ENCODE measurements around the gene MEF2B. TPM values are rescaled to one million over a fixed set of nuclear protein-coding genes. Genes with fewer than 3 reads are reported as not detected.

MEF2B gene
- total RNA-seq, 1 experiment from 2014 or later: 395 TPM

- no peaks in the 10 kb centered on the region for H3K9me3 ChIP-seq (ENCODE audit: low read length)
- peaks cover 29% of the 10 kb centered on the region; the same call in 1 of the 2 replicates for H3K36me3 ChIP-seq (ENCODE audit: insufficient read depth, low read length)
- peak overlapping the region; percentile 78 for H3K4me3 ChIP-seq (ENCODE audit: low read length)
- H2AFZ ChIP-seq (ENCODE audit: low read length): no peak overlapping the region
- peaks cover 83% of the 10 kb centered on the region for H3K4me1 ChIP-seq (ENCODE audit: low read length)
- H3K4me2 ChIP-seq (ENCODE audit: low read depth, low read length, poor library complexity, severe bottlenecking): peak overlapping the region; percentile 89
- no peaks in the 10 kb centered on the region for H3K27me3 ChIP-seq (ENCODE audit: low read length)
- peak overlapping the region; percentile 99 for H3K27ac ChIP-seq (ENCODE audit: low read length)
- peak; percentile 72 for DNase-seq
- peaks cover 59% of the 10 kb centered on the region for H3K79me2 ChIP-seq (ENCODE audit: low read length)
- H3K9me2 ChIP-seq (replicated peaks; ENCODE audit: insufficient read depth, low read length): no peaks in the 10 kb centered on the region
- peaks cover 30% of the 10 kb centered on the region; the same call in 1 of the 2 replicates for H4K20me1 ChIP-seq (ENCODE audit: insufficient read depth, low read depth, low read length)
- H3K9ac ChIP-seq (ENCODE audit: low read length): peak overlapping the region; percentile 94
These were observed 619 bp downstream of the MEF2B start for GRCh38 chr19:19169236-19170052.

DNA sequence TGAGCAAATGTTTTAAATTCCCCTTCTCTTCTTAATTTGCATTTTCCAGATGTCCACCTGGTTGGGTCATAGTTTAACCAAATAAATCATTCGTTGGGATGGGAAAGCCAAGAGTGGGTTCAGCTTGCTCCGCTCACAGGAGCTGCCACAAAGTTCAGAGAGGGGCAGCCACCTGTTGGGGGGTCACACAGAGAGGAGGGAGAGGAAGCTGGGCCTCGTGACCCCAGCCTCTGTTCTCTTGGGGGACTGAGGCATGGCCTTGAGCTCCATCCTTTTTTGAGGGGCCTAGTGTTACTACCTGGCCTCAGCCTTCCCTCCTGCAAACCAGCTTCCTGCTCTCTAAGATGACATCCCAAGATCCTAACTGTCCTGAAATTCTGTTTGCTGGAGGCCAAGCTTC lies 2.5 kb downstream of the MEF2B start:
- H4K20me1 ChIP-seq (ENCODE audit: insufficient read depth, low read depth, low read length): peaks cover 30% of the 10 kb centered on the region; the same call in 1 of the 2 replicates
- DNase-seq: peak; percentile 65
- no peaks in the 10 kb centered on the region for H3K27me3 ChIP-seq (ENCODE audit: low read length)
- no peaks in the 10 kb centered on the region for H3K9me2 ChIP-seq (replicated peaks; ENCODE audit: insufficient read depth, low read length)
- H3K27ac ChIP-seq (ENCODE audit: low read length): peak overlapping the region; percentile 99
- peaks cover 86% of the 10 kb centered on the region for H3K4me1 ChIP-seq (ENCODE audit: low read length)
- H3K36me3 ChIP-seq (ENCODE audit: insufficient read depth, low read length): peaks cover 29% of the 10 kb centered on the region; the same call in 1 of the 2 replicates
- peak overlapping the region; percentile 94 for H3K9ac ChIP-seq (ENCODE audit: low read length)
- peak overlapping the region; percentile 78 for H3K4me3 ChIP-seq (ENCODE audit: low read length)
- H3K9me3 ChIP-seq (ENCODE audit: low read length): no peaks in the 10 kb centered on the region
- peak overlapping the region; percentile 89 for H3K4me2 ChIP-seq (ENCODE audit: low read depth, low read length, poor library complexity, severe bottlenecking)
- no peak overlapping the region for H2AFZ ChIP-seq (ENCODE audit: low read length)
- H3K79me2 ChIP-seq (ENCODE audit: low read length): peaks cover 66% of the 10 kb centered on the region

DNA sequence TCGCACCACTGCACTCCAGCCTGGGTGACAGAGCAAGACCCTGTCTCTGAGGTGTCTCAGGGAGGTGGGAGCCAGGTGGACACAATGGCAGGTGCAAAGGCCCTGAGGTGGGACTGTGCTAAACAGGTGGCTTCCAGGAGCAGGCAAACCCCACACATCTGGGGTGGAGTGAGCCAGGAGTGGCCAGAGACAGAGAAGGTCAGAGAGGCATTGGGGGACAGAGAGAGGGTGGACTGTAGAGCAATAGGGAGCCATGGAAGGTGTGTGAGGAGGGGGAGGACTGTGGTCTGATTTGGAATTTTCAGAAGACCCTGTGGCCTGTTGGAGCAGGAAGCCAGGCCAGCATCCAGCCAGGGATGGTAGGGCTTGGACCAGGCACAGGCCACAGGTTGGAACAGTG lies 4.7 kb downstream of the MEF2B start:
- Histone ChIP-seq H3K9me2 (replicated peaks; ENCODE audit: insufficient read depth, low read length) (no peaks in the 10 kb centered on the region), H3K9ac (ENCODE audit: low read length) (peak overlapping the region; percentile 94), H4K20me1 (ENCODE audit: insufficient read depth, low read depth, low read length) (peaks cover 35% of the 10 kb centered on the region; the same call in 1 of the 2 replicates), H3K27ac (ENCODE audit: low read length) (peak overlapping the region; percentile 99), H3K36me3 (ENCODE audit: insufficient read depth, low read length) (peaks cover 29% of the 10 kb centered on the region; the same call in 1 of the 2 replicates), H2AFZ (ENCODE audit: low read length) (no peak overlapping the region), H3K4me3 (ENCODE audit: low read length) (peak overlapping the region; percentile 78; the same call in 1 of the 2 replicates), H3K4me2 (ENCODE audit: low read depth, low read length, poor library complexity, severe bottlenecking) (peak overlapping the region; percentile 89), H3K9me3 (ENCODE audit: low read length) (no peaks in the 10 kb centered on the region), H3K27me3 (ENCODE audit: low read length) (no peaks in the 10 kb centered on the region), H3K4me1 (ENCODE audit: low read length) (peaks cover 86% of the 10 kb centered on the region), H3K79me2 (ENCODE audit: low read length) (peaks cover 74% of the 10 kb centered on the region)
- peak; percentile 41 for DNase-seq

DNA sequence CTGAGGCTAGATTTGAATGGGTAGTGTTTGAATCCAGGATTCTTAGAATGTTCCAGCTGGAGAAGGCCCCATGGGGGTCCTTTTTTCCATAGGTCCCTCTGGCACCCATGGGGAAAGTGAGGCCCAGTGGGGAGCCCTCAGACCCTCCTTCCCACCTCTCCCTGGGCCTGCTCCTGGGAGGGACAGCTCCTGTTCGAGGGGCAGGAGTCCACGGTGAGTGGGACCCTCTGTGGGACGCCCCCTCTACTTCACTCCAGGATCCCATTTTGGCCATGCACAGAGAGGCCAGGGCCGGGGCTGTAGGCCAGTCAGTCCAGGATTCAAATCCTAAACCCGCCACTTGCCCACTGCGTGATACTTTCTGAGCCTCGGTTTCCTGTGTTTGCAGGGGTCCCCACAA lies 7.6 kb downstream of the MEF2B start:
- no peaks in the 10 kb centered on the region for H3K27me3 ChIP-seq (ENCODE audit: low read length)
- H4K20me1 ChIP-seq (ENCODE audit: insufficient read depth, low read depth, low read length): peaks cover 34% of the 10 kb centered on the region; the same call in 1 of the 2 replicates
- peaks cover 100% of the 10 kb centered on the region for H3K4me1 ChIP-seq (ENCODE audit: low read length)
- no peak overlapping the region for H2AFZ ChIP-seq (ENCODE audit: low read length)
- H3K9ac ChIP-seq (ENCODE audit: low read length): peak overlapping the region; percentile 94
- peaks cover 18% of the 10 kb centered on the region; the same call in 1 of the 2 replicates for H3K36me3 ChIP-seq (ENCODE audit: insufficient read depth, low read length)
- no peak for DNase-seq
- no peaks in the 10 kb centered on the region for H3K9me3 ChIP-seq (ENCODE audit: low read length)
- no peaks in the 10 kb centered on the region for H3K9me2 ChIP-seq (replicated peaks; ENCODE audit: insufficient read depth, low read length)
- peaks cover 60% of the 10 kb centered on the region for H3K79me2 ChIP-seq (ENCODE audit: low read length)
- H3K4me3 ChIP-seq (ENCODE audit: low read length): peak overlapping the region; percentile 51; the same call in 1 of the 2 replicates
- H3K27ac ChIP-seq (ENCODE audit: low read length): peak overlapping the region; percentile 99
- H3K4me2 ChIP-seq (ENCODE audit: low read depth, low read length, poor library complexity, severe bottlenecking): peak overlapping the region; percentile 89

DNA sequence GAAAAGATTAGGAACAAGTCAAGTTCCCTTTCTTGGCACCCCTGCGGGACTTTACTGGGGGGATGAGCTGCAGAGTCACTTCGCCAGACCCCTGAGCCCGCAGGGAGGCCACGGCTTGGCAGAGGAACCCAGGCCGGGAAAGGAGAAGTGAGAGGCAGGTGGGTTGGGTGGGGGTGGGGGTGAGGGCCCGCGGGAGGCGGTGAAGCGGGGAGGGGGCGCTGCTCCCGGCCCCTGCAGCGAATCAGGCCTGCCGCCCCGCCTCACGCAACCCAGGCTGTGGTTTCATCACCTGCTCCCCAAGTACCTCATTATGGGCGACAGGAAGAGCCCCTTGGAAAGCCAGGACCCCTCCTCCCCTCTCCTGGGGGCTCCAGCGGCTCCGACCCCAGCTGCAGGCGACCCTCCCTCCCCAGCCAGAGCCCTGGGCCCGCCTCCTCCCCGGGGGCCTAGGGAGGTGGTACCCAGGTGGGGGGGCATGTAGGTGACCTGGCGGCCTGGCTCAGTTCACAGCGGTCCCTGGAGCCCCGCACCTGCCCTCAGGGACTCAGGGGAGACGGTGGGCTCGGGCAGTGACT lies 9.5 kb downstream of the MEF2B start:
- Histone ChIP-seq H3K9me2 (replicated peaks; ENCODE audit: insufficient read depth, low read length) (no peaks in the 10 kb centered on the region), H4K20me1 (ENCODE audit: insufficient read depth, low read depth, low read length) (peaks cover 21% of the 10 kb centered on the region; the same call in 1 of the 2 replicates), H3K4me1 (ENCODE audit: low read length) (peaks cover 100% of the 10 kb centered on the region), H3K27ac (ENCODE audit: low read length) (peak overlapping the region; percentile 99), H2AFZ (ENCODE audit: low read length) (no peak overlapping the region), H3K4me2 (ENCODE audit: low read depth, low read length, poor library complexity, severe bottlenecking) (peak overlapping the region; percentile 89), H3K9me3 (ENCODE audit: low read length) (no peaks in the 10 kb centered on the region), H3K27me3 (ENCODE audit: low read length) (no peaks in the 10 kb centered on the region), H3K79me2 (ENCODE audit: low read length) (peaks cover 41% of the 10 kb centered on the region), H3K9ac (ENCODE audit: low read length) (peak overlapping the region; percentile 94), H3K36me3 (ENCODE audit: insufficient read depth, low read length) (peaks cover 18% of the 10 kb centered on the region), H3K4me3 (ENCODE audit: low read length) (peak overlapping the region; percentile 53)
- DNase-seq: peak; percentile 93

GRCh38 chr19:19159534-19159933 lies 10.5 kb downstream of the MEF2B start:
- peak overlapping the region; percentile 99 for H3K27ac ChIP-seq (ENCODE audit: low read length)
- DNase-seq: no peak
- H3K36me3 ChIP-seq (ENCODE audit: insufficient read depth, low read length): peaks cover 23% of the 10 kb centered on the region
- H3K9me2 ChIP-seq (replicated peaks; ENCODE audit: insufficient read depth, low read length): no peaks in the 10 kb centered on the region
- H3K9ac ChIP-seq (ENCODE audit: low read length): peak overlapping the region; percentile 66
- H3K4me2 ChIP-seq (ENCODE audit: low read depth, low read length, poor library complexity, severe bottlenecking): peak overlapping the region; percentile 89
- peaks cover 39% of the 10 kb centered on the region for H3K79me2 ChIP-seq (ENCODE audit: low read length)
- no peak overlapping the region for H2AFZ ChIP-seq (ENCODE audit: low read length)
- peaks cover 99% of the 10 kb centered on the region for H3K4me1 ChIP-seq (ENCODE audit: low read length)
- peak overlapping the region; percentile 21; the same call in 1 of the 2 replicates for H3K4me3 ChIP-seq (ENCODE audit: low read length)
- H3K27me3 ChIP-seq (ENCODE audit: low read length): no peaks in the 10 kb centered on the region
- H3K9me3 ChIP-seq (ENCODE audit: low read length): no peaks in the 10 kb centered on the region
- H4K20me1 ChIP-seq (ENCODE audit: insufficient read depth, low read depth, low read length): peaks cover 19% of the 10 kb centered on the region; the same call in 1 of the 2 replicates

DNA sequence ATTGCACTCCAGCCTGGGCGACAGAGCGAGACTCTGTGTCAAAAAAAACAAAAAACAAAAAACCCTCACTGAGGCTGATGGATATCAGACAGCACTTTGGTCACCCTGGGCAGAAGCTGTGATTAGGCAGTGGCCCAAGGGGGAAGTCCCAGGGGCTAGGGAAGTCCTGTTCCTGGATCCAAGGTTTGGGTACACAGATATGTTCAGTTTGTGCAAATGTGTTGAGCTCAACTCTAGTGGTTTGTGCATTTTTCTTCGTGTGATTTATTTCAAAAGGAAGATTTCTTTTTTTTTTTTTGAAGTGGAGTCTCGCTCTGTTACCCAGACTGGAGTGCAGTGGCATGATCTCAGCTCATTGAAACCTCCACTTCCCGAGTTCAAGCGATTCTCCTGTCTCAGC lies 12.3 kb downstream of the MEF2B start:
- no peaks in the 10 kb centered on the region for H3K9me2 ChIP-seq (replicated peaks; ENCODE audit: insufficient read depth, low read length)
- peak overlapping the region; percentile 99 for H3K27ac ChIP-seq (ENCODE audit: low read length)
- H3K27me3 ChIP-seq (ENCODE audit: low read length): no peaks in the 10 kb centered on the region
- H3K36me3 ChIP-seq (ENCODE audit: insufficient read depth, low read length): peaks cover 31% of the 10 kb centered on the region
- H3K9me3 ChIP-seq (ENCODE audit: low read length): no peaks in the 10 kb centered on the region
- H3K4me2 ChIP-seq (ENCODE audit: low read depth, low read length, poor library complexity, severe bottlenecking): peak overlapping the region; percentile 62
- H2AFZ ChIP-seq (ENCODE audit: low read length): no peak overlapping the region
- peaks cover 99% of the 10 kb centered on the region for H3K4me1 ChIP-seq (ENCODE audit: low read length)
- peaks cover 43% of the 10 kb centered on the region for H3K79me2 ChIP-seq (ENCODE audit: low read length)
- peaks cover 26% of the 10 kb centered on the region; the same call in 1 of the 2 replicates for H4K20me1 ChIP-seq (ENCODE audit: insufficient read depth, low read depth, low read length)
- no peak for DNase-seq
- peak overlapping the region; percentile 66 for H3K9ac ChIP-seq (ENCODE audit: low read length)
- no peak overlapping the region for H3K4me3 ChIP-seq (ENCODE audit: low read length)

Data from Karpas-422 (cell line).